HCT116 (cell line): ENCODE measurements around the gene ACTG2. TPM values are rescaled to one million over a fixed set of nuclear protein-coding genes. Genes with fewer than 3 reads are reported as not detected.

Experiments
- ATAC-seq: fragments of 200-7000 bp; cut with Tn5 transposase; 2 replicates; pipeline ENCODE4 v1.9.1; 2020; ENCODE audit warnings: mild to moderate bottlenecking, moderate library complexity
- BruUV-seq: library from RNA; stranded (reverse); fragments of 400-500 nt; replicated peaks from 2 replicates; lab custom pipeline; 2021; lab: Mats Ljungman, UMichigan
- CTCF ChIA-PET: fragments of 300-600 bp; sonication (Branson Sonifier 250); formaldehyde crosslinking; loops from one replicate; lab custom pipeline; 2021; ENCODE audit warnings: antibody characterized with exemption; lab: Charles Lee
- POLR2A ChIA-PET: fragments of 300-600, 350-600 bp; sonication (Branson Sonifier 250); formaldehyde crosslinking; loops from one replicate; lab custom pipeline; 2021; ENCODE audit warnings: antibody characterized with exemption; lab: Charles Lee
- RAD21 ChIA-PET, 2 experiments: fragments of 300-600 bp; sonication (Branson Sonifier 250); formaldehyde crosslinking; loops; one replicate each; lab custom pipeline; 2023; ENCODE audit warnings: low total read pairs in 2 of 2; ENCODE audit not compliant: uncharacterized antibody in 2 of 2, unreplicated experiment in 2 of 2, low non-redundant PET in 1 of 2; lab: Charles Lee
- DNase-seq: peaks from one replicate; pipeline ENCODE4 v3.0.0-alpha.2; 2010; ENCODE audit warnings: low read depth, low spot score
- H2AFZ ChIP-seq: fragments of 200-600 bp; shearing (Covaris generic), sonication (generic); 2 replicates; pipeline ENCODE4 v1.6.1; 2017; ENCODE audit warnings: low read depth, mixed run types, mixed read lengths, antibody characterized with exemption, low read length; ENCODE audit not compliant: poor library complexity, severe bottlenecking
- H3K27ac ChIP-seq: 2 replicates; pipeline ENCODE4 v1.5.1; 2012; ENCODE audit warnings: low read depth, low read length
- H3K27me3 ChIP-seq: fragments of 200-600 bp; sonication (generic); 2 replicates; pipeline ENCODE4 v1.6.1; 2016; ENCODE audit warnings: mixed run types, low read length, mixed read lengths; ENCODE audit not compliant: insufficient read depth
- H3K36me3 ChIP-seq, 2 experiments: fragments of 200-500 bp in 1 of 2; fragments of 200-600 bp in 1 of 2; sonication (Bioruptor generic) in 1 of 2; sonication (generic) in 1 of 2; 2 replicates each; pipeline versions ENCODE4 v1.5.1 to v1.6.1; 2014 to 2016; ENCODE audit warnings: low read length in 2 of 2, inconsistent platforms in 1 of 2, mixed read lengths in 1 of 2, mixed run types in 1 of 2; ENCODE audit not compliant: insufficient read depth in 2 of 2, control insufficient read depth in 1 of 2
- H3K4me1 ChIP-seq, 2 experiments: fragments of 200-600 bp in 1 of 2; sonication (generic) in 1 of 2; 2 replicates each; pipeline versions ENCODE4 v1.5.1 to v1.6.1; 2012 to 2017; ENCODE audit warnings: low read length in 2 of 2, inconsistent platforms in 1 of 2, mild to moderate bottlenecking in 1 of 2, mixed read lengths in 1 of 2, mixed run types in 1 of 2, moderate library complexity in 1 of 2; ENCODE audit not compliant: insufficient read depth in 2 of 2, control insufficient read depth in 1 of 2
- H3K4me2 ChIP-seq: fragments of 200-600 bp; sonication (generic); 2 replicates; pipeline ENCODE4 v1.6.1; 2017; ENCODE audit warnings: mixed run types, low read length, mixed read lengths
- H3K4me3 ChIP-seq, 2 experiments: fragments of 200-600 bp in 1 of 2; sonication (generic) in 1 of 2; replicated peaks in 1 of 2; 2 replicates each; pipeline ENCODE4 v1.5.1; 2011 to 2016; ENCODE audit warnings: low read length in 2 of 2, control low read depth in 1 of 2, low read depth in 1 of 2, mild to moderate bottlenecking in 1 of 2, mixed read lengths in 1 of 2, mixed run types in 1 of 2
- H3K79me2 ChIP-seq: fragments of 200-600 bp; sonication (generic); 2 replicates; pipeline ENCODE4 v1.6.1; 2017; ENCODE audit warnings: mild to moderate bottlenecking, mixed run types, low read length, moderate library complexity, mixed read lengths; ENCODE audit not compliant: insufficient read depth
- H3K9ac ChIP-seq: fragments of 200-600 bp; sonication (generic); 2 replicates; pipeline ENCODE4 v1.6.1; 2016; ENCODE audit warnings: low read length, mixed read lengths
- H3K9me2 ChIP-seq: fragments of 200-600 bp; sonication (generic), shearing (Covaris generic); 2 replicates; pipeline ENCODE4 v1.6.1; 2017; ENCODE audit warnings: mixed run types, mild to moderate bottlenecking, moderate library complexity; ENCODE audit not compliant: insufficient read depth
- H3K9me3 ChIP-seq, 2 experiments: fragments of 200-500 bp in 1 of 2; fragments of 200-600 bp in 1 of 2; sonication (Bioruptor generic) in 1 of 2; sonication (generic) in 1 of 2; 2 replicates each; pipeline ENCODE4 v1.6.1; 2014 to 2017; ENCODE audit warnings: low read length in 2 of 2, mixed read lengths in 2 of 2, inconsistent platforms in 1 of 2, low read depth in 1 of 2, mild to moderate bottlenecking in 1 of 2, mixed run types in 1 of 2, moderate library complexity in 1 of 2; ENCODE audit not compliant: control insufficient read depth in 1 of 2, insufficient read depth in 1 of 2
- H4K20me1 ChIP-seq: fragments of 200-600 bp; sonication (generic), shearing (Covaris generic); 2 replicates; pipeline ENCODE4 v1.6.1; 2017; ENCODE audit warnings: mixed run types, mild to moderate bottlenecking, moderate library complexity; ENCODE audit not compliant: insufficient read depth
- CBX3 ChIP-seq: IDR thresholded peaks from 2 replicates; pipeline ENCODE4 v1.6.1; 2012; ENCODE audit warnings: low read depth
- CEBPB ChIP-seq: IDR thresholded peaks from 2 replicates; pipeline ENCODE4 v1.6.1; 2012; ENCODE audit warnings: low read depth
- EGR1 ChIP-seq: IDR thresholded peaks from 2 replicates; pipeline ENCODE4 v1.6.1; 2012; ENCODE audit warnings: low read depth
- EZH2 ChIP-seq: fragments of 200-600 bp; sonication (generic); IDR thresholded peaks from 2 replicates; pipeline ENCODE4 v1.6.1; 2017; ENCODE audit warnings: antibody characterized with exemption, mixed run types
- EZH2phosphoT487 ChIP-seq: fragments of 200-600 bp; IDR thresholded peaks from 2 replicates; pipeline ENCODE4 v1.6.1; 2018; ENCODE audit warnings: antibody characterized with exemption, borderline replicate concordance
- JUND ChIP-seq: IDR thresholded peaks from 2 replicates; pipeline ENCODE4 v1.6.1; 2012
- POLR2A ChIP-seq: IDR thresholded peaks from 2 replicates; pipeline ENCODE4 v1.7.0; 2011; ENCODE audit warnings: borderline replicate concordance; ENCODE audit not compliant: insufficient read depth, insufficient read length; ENCODE audit errors: extremely low read depth
- RAD21 ChIP-seq: IDR thresholded peaks from 2 replicates; pipeline ENCODE4 v1.6.1; 2012; ENCODE audit warnings: low read depth, mild to moderate bottlenecking
- SIN3A ChIP-seq: IDR thresholded peaks from 2 replicates; pipeline ENCODE4 v1.6.1; 2012; ENCODE audit warnings: low read depth
- SP1 ChIP-seq: IDR thresholded peaks from 2 replicates; pipeline ENCODE4 v1.6.1; 2012; ENCODE audit warnings: low read depth
- SRF ChIP-seq: IDR thresholded peaks from 2 replicates; pipeline ENCODE4 v1.6.1; 2012; ENCODE audit warnings: low read depth
- ZFX ChIP-seq: fragments of 450-650 bp; IDR thresholded peaks from 2 replicates; pipeline ENCODE4 v1.6.1; 2017
- ZNF274 ChIP-seq: fragments of 200-500 bp; sonication (Bioruptor generic); IDR thresholded peaks from 2 replicates; pipeline ENCODE4 v1.6.1; 2014; ENCODE audit warnings: mild to moderate bottlenecking, low read depth, low read length, inconsistent platforms
- intact Hi-C: fragments of 100-400 bp; cut with micrococcal nuclease; formaldehyde crosslinking; loops from 2 replicates; pipeline ENCODE4 v1.10.0; 2022
- total RNA-seq: library from RNA; stranded (reverse); gene quantifications from one replicate; pipeline ENCODE4 v1.2.1, GENCODE V29; 2021; ENCODE audit not compliant: unreplicated experiment
- TF ChIP-seq, protein P1 (sequence below): IDR thresholded peaks from 2 replicates; pipeline ENCODE4 v1.6.1; 2012
- TF ChIP-seq, protein P2 (sequence below), 3 experiments: fragments of 200-600 bp in 1 of 3; sonication (generic) in 1 of 3; IDR thresholded peaks in 2 of 3; conservative IDR thresholded peaks in 1 of 3; 2 replicates each; pipeline ENCODE4 v1.5.1; 2012 to 2017; ENCODE audit warnings: low read depth in 2 of 3, low read length in 2 of 3, antibody characterized with exemption in 1 of 3, borderline replicate concordance in 1 of 3, control low read depth in 1 of 3, mild to moderate bottlenecking in 1 of 3, mixed read lengths in 1 of 3, mixed run types in 1 of 3, moderate library complexity in 1 of 3; ENCODE audit not compliant: insufficient read depth in 1 of 3
- TF ChIP-seq, protein P3 (sequence below): IDR thresholded peaks from 2 replicates; pipeline ENCODE4 v1.6.1; 2012; ENCODE audit warnings: low read depth

ACTG2 gene
- total RNA-seq, 1 experiment from 2014 or later, result 0.89 TPM

DNA sequence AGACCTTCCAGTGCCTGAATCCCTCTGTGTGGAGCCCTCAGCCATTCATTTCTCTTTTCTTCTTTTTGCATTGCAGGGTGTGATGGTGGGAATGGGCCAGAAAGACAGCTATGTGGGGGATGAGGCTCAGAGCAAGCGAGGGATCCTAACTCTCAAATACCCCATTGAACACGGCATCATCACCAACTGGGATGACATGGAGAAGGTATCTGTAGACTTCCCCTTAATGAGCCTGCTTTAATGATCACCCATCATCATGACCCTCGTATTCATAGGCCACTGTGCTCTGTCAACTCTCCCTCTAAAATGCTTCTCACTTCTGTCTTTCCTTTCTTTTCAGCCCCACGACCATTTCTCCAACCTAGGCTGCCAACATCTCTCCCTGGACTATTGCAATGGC lies 9.5 kb downstream of the ACTG2 start:
- Histone ChIP-seq H3K4me1 (no peaks in the 10 kb centered on the region), H3K4me2 (no peak overlapping the region), H3K27ac (no peak overlapping the region), H3K27me3 (no peaks in the 10 kb centered on the region), H2AFZ (no peak overlapping the region), H3K9ac (no peak overlapping the region), H3K4me3 (no peak overlapping the region), H3K9me2 (no peaks in the 10 kb centered on the region), H3K9me3 (no peaks in the 10 kb centered on the region), H3K79me2 (no peaks in the 10 kb centered on the region), H3K36me3 (no peaks in the 10 kb centered on the region), H4K20me1 (no peaks in the 10 kb centered on the region)
- ChIA-PET RAD21 (no interaction called here), POLR2A (no interaction called here), CTCF (no interaction called here)
- TF ChIP-seq CBX3 (no peak), EZH2phosphoT487 (no peak), JUND (no peak), ZNF274 (no peak), RAD21 (no peak), POLR2A (no peak), SP1 (no peak), SRF (no peak), EZH2 (no peak), SIN3A (no peak), ZFX (no peak), EGR1 (no peak), CEBPB (no peak)
- TF ChIP-seq, protein P1, sequence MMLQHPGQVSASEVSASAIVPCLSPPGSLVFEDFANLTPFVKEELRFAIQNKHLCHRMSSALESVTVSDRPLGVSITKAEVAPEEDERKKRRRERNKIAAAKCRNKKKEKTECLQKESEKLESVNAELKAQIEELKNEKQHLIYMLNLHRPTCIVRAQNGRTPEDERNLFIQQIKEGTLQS, result no peak
- TF ChIP-seq, protein P2, sequence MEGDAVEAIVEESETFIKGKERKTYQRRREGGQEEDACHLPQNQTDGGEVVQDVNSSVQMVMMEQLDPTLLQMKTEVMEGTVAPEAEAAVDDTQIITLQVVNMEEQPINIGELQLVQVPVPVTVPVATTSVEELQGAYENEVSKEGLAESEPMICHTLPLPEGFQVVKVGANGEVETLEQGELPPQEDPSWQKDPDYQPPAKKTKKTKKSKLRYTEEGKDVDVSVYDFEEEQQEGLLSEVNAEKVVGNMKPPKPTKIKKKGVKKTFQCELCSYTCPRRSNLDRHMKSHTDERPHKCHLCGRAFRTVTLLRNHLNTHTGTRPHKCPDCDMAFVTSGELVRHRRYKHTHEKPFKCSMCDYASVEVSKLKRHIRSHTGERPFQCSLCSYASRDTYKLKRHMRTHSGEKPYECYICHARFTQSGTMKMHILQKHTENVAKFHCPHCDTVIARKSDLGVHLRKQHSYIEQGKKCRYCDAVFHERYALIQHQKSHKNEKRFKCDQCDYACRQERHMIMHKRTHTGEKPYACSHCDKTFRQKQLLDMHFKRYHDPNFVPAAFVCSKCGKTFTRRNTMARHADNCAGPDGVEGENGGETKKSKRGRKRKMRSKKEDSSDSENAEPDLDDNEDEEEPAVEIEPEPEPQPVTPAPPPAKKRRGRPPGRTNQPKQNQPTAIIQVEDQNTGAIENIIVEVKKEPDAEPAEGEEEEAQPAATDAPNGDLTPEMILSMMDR (IDR thresholded peaks at IDR 0.05 in 2 of 3, conservative IDR thresholded peaks at IDR 0.05 in 1 of 3; ENCODE audit: borderline replicate concordance in 1 of 3, insufficient read depth in 1 of 3, low read depth in 2 of 3, low read length in 2 of 3), result no peak
- TF ChIP-seq, protein P3, sequence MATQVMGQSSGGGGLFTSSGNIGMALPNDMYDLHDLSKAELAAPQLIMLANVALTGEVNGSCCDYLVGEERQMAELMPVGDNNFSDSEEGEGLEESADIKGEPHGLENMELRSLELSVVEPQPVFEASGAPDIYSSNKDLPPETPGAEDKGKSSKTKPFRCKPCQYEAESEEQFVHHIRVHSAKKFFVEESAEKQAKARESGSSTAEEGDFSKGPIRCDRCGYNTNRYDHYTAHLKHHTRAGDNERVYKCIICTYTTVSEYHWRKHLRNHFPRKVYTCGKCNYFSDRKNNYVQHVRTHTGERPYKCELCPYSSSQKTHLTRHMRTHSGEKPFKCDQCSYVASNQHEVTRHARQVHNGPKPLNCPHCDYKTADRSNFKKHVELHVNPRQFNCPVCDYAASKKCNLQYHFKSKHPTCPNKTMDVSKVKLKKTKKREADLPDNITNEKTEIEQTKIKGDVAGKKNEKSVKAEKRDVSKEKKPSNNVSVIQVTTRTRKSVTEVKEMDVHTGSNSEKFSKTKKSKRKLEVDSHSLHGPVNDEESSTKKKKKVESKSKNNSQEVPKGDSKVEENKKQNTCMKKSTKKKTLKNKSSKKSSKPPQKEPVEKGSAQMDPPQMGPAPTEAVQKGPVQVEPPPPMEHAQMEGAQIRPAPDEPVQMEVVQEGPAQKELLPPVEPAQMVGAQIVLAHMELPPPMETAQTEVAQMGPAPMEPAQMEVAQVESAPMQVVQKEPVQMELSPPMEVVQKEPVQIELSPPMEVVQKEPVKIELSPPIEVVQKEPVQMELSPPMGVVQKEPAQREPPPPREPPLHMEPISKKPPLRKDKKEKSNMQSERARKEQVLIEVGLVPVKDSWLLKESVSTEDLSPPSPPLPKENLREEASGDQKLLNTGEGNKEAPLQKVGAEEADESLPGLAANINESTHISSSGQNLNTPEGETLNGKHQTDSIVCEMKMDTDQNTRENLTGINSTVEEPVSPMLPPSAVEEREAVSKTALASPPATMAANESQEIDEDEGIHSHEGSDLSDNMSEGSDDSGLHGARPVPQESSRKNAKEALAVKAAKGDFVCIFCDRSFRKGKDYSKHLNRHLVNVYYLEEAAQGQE, result no peak
- no TSS peak for BruUV-seq
- DNase-seq (no peak), ATAC-seq (no peak)
- intact Hi-C loops, result no loop called here
